ENCODE results near the gene SLC2A4.
"Not testable (repeated sequence)": the region's sequence is repeated elsewhere in the genome, so short reads cannot be mapped to it uniquely, and the experiment has no call there.

The SLC2A4 gene

GRCh38 chr17:7334938-7335538 is 53.5 kb downstream of the SLC2A4 start:
- H3K79me2 ChIP-seq (ENCODE audit: low read length) = peaks cover 24% of the 10 kb centered on the region
- peaks cover 12% of the 10 kb centered on the region for H3F3A ChIP-seq (ENCODE audit: insufficient read depth, low read length)
- no peaks in the 10 kb centered on the region for H4K20me1 ChIP-seq (ENCODE audit: insufficient read depth, low read length)
- peaks cover 16% of the 10 kb centered on the region for H3K4me1 ChIP-seq (ENCODE audit: low read length)
- no peak for DNase-seq
- no peaks in the 10 kb centered on the region for H3K9me2 ChIP-seq (replicated peaks; ENCODE audit: insufficient read depth, low read length)
- H2AFZ ChIP-seq (ENCODE audit: low read length) = no peak overlapping the region
- H3K27me3 ChIP-seq (replicated peaks; ENCODE audit: insufficient read depth, low read length) = no peaks in the 10 kb centered on the region
- TF ChIP-seq, protein P1, sequence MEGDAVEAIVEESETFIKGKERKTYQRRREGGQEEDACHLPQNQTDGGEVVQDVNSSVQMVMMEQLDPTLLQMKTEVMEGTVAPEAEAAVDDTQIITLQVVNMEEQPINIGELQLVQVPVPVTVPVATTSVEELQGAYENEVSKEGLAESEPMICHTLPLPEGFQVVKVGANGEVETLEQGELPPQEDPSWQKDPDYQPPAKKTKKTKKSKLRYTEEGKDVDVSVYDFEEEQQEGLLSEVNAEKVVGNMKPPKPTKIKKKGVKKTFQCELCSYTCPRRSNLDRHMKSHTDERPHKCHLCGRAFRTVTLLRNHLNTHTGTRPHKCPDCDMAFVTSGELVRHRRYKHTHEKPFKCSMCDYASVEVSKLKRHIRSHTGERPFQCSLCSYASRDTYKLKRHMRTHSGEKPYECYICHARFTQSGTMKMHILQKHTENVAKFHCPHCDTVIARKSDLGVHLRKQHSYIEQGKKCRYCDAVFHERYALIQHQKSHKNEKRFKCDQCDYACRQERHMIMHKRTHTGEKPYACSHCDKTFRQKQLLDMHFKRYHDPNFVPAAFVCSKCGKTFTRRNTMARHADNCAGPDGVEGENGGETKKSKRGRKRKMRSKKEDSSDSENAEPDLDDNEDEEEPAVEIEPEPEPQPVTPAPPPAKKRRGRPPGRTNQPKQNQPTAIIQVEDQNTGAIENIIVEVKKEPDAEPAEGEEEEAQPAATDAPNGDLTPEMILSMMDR (IDR thresholded peaks at IDR 0.05; ENCODE audit: low read length) = no peak
- TF ChIP-seq EZH2 (optimal IDR thresholded peaks at IDR 0.05; ENCODE audit: low read depth, low read length) = no peak
- TF ChIP-seq EZH2phosphoT487 (IDR thresholded peaks at IDR 0.05; ENCODE audit: low read length) = no peak
- H3K4me2 ChIP-seq (ENCODE audit: low read depth, low read length) = no peak overlapping the region
- no peak overlapping the region for H3K9ac ChIP-seq (ENCODE audit: low read length)
- H3K9me3 ChIP-seq (replicated peaks; ENCODE audit: insufficient read depth, low read length) = no peaks in the 10 kb centered on the region
- no peak overlapping the region for H3K27ac ChIP-seq (ENCODE audit: low read length)
- no peaks in the 10 kb centered on the region for H3K36me3 ChIP-seq (replicated peaks; ENCODE audit: insufficient read depth, low read length)
- H3K4me3 ChIP-seq (ENCODE audit: low read length) = no peak overlapping the region

- H2AFZ ChIP-seq (ENCODE audit: low read length); H3K9ac ChIP-seq (ENCODE audit: low read length); DNase-seq; H3K9me3 ChIP-seq (replicated peaks; ENCODE audit: insufficient read depth, low read length); H3K27ac ChIP-seq (ENCODE audit: low read length); H3K4me3 ChIP-seq (ENCODE audit: low read length); H4K20me1 ChIP-seq (ENCODE audit: insufficient read depth, low read length); H3K27me3 ChIP-seq (replicated peaks; ENCODE audit: insufficient read depth, low read length); H3K36me3 ChIP-seq (replicated peaks; ENCODE audit: insufficient read depth, low read length); H3K9me2 ChIP-seq (replicated peaks; ENCODE audit: insufficient read depth, low read length): not testable (repeated sequence)
- H3K79me2 ChIP-seq (ENCODE audit: low read length) = peaks cover 24% of the 10 kb centered on the region
- H3K4me2 ChIP-seq (ENCODE audit: low read depth, low read length) = peak overlapping the region; percentile 58; the same call in 1 of the 2 replicates
- peaks cover 12% of the 10 kb centered on the region for H3F3A ChIP-seq (ENCODE audit: insufficient read depth, low read length)
- H3K4me1 ChIP-seq (ENCODE audit: low read length) = peaks cover 12% of the 10 kb centered on the region
Observed at GRCh38 chr17:7335765-7336164, 54.2 kb downstream of the SLC2A4 start.

DNA sequence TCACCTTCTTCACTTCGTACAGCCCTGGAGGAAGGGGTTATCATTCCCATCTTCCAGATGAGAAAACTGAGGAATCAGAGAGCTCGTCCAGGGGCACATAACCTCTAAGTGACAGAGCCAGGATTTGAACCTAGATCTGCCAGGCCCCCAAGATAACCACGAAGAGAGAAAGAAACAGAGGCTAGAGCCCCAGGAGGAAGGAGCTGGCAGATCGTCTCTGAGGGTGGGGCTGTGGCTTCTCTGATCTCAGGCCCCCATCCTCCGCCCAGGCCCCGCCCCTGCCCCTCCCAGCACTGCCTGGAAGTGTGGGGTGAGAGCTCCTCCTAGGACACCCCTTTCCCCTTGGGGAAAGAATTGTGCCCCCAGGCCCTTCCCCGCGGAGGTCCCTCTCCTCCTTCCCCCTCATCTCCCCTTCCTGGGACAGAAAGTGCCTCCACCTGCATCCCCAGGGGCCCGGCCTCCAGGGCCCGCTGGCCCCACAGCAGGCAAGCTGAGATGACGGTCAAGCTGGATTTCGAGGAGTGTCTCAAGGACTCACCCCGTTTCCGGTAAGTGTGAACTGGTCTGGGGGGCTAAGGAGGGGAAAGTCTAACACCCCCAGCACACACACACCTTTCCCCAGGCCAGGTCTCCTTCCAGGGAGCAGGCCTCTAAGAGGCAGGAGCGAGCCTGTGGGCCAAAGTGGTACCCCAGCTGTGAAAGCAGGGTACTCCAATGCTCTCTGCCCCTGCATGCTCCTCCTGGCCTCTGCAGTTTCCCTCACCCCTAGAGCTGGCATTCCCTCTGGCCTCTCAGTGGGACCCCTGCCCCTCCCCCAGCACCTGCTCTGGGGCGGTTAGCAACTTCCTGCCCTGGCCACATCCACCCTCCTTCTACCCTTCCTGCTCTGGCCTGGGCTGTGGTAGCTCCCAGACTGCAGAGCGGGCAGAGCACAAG is 55.0 kb downstream of the SLC2A4 start, which contains the start of gene ACAP1:
ACAP1 (plus strand) TSS at position 290 of the 936 bp plus-strand sequence; CDS start at position 496, 206 bp downstream.
- DNase-seq = peak; percentile 70
- Histone ChIP-seq H3K9me3 (replicated peaks; ENCODE audit: insufficient read depth, low read length) (no peaks in the 10 kb centered on the region), H3K27me3 (replicated peaks; ENCODE audit: insufficient read depth, low read length) (no peaks in the 10 kb centered on the region), H3F3A (ENCODE audit: insufficient read depth, low read length) (peaks cover 12% of the 10 kb centered on the region), H3K4me1 (ENCODE audit: low read length) (peaks cover 11% of the 10 kb centered on the region), H3K4me2 (ENCODE audit: low read depth, low read length) (peak within 1 kb of the TSS; percentile 58), H3K9ac (ENCODE audit: low read length) (peak within 1 kb of the TSS; percentile 41; the same call in 1 of the 2 replicates), H2AFZ (ENCODE audit: low read length) (peak within 1 kb of the TSS; percentile 24; the same call in 1 of the 2 replicates), H3K79me2 (ENCODE audit: low read length) (peaks cover 24% of the 10 kb centered on the region), H3K36me3 (replicated peaks; ENCODE audit: insufficient read depth, low read length) (no peaks in the 10 kb centered on the region), H4K20me1 (ENCODE audit: insufficient read depth, low read length) (no peaks in the 10 kb centered on the region), H3K9me2 (replicated peaks; ENCODE audit: insufficient read depth, low read length) (no peaks in the 10 kb centered on the region), H3K4me3 (ENCODE audit: low read length) (peak within 1 kb of the TSS; percentile 67), H3K27ac (ENCODE audit: low read length) (peak within 1 kb of the TSS; percentile 30; the same call in 1 of the 2 replicates)
- TF ChIP-seq EZH2 (optimal IDR thresholded peaks at IDR 0.05; ENCODE audit: low read depth, low read length) (no peak), EZH2phosphoT487 (IDR thresholded peaks at IDR 0.05; ENCODE audit: low read length) (no peak)
- TF ChIP-seq, protein P1 (IDR thresholded peaks at IDR 0.05; ENCODE audit: low read length) = no peak

GRCh38 chr17:7337600-7337999 is 56.1 kb downstream of the SLC2A4 start:
- not testable (repeated sequence) for DNase-seq; H3K4me1 ChIP-seq (ENCODE audit: low read length); H2AFZ ChIP-seq (ENCODE audit: low read length); H3K9me2 ChIP-seq (replicated peaks; ENCODE audit: insufficient read depth, low read length); H3K27ac ChIP-seq (ENCODE audit: low read length); H3F3A ChIP-seq (ENCODE audit: insufficient read depth, low read length); H3K9me3 ChIP-seq (replicated peaks; ENCODE audit: insufficient read depth, low read length); H4K20me1 ChIP-seq (ENCODE audit: insufficient read depth, low read length); H3K27me3 ChIP-seq (replicated peaks; ENCODE audit: insufficient read depth, low read length); H3K9ac ChIP-seq (ENCODE audit: low read length); H3K36me3 ChIP-seq (replicated peaks; ENCODE audit: insufficient read depth, low read length)
- Histone ChIP-seq H3K4me2 (ENCODE audit: low read depth, low read length) (peak overlapping the region; percentile 58; the same call in 1 of the 2 replicates), H3K79me2 (ENCODE audit: low read length) (peaks cover 24% of the 10 kb centered on the region), H3K4me3 (ENCODE audit: low read length) (peak overlapping the region; percentile 67; the same call in 1 of the 2 replicates)
